Vagina (tissue), 2 donors: ENCODE measurements around the gene SLC7A9.
"Not testable (repeated sequence)": the region's sequence is repeated elsewhere in the genome, so short reads cannot be mapped to it uniquely, and the experiment has no call there.

ENCODE experiments used
- POLR2A ChIP-seq, 2 donors: fragments of 450-650 bp; IDR thresholded peaks; one replicate each; pipeline ENCODE4 v1.6.1; 2017; ENCODE audit warnings: antibody characterized with exemption in 2 of 2, mild to moderate bottlenecking in 2 of 2, moderate library complexity in 2 of 2
- POLR2AphosphoS5 ChIP-seq, 2 donors: sonication (generic); formaldehyde crosslinking; IDR thresholded peaks; one replicate each; pipeline ENCODE4 v1.9.0; 2017; ENCODE audit warnings: antibody characterized with exemption in 2 of 2, mild to moderate bottlenecking in 2 of 2, low read depth in 1 of 2; ENCODE audit not compliant: insufficient read depth in 1 of 2
- TF ChIP-seq, protein P1 (sequence below), 3 experiments: fragments of 450-650 bp in 2 of 3; fragments of 200-600 bp in 1 of 3; sonication (generic) in 1 of 3; IDR thresholded peaks; one replicate each; pipeline ENCODE4 v1.5.1; 2017 to 2019; ENCODE audit warnings: antibody characterized with exemption in 3 of 3, mild to moderate bottlenecking in 2 of 3, moderate library complexity in 2 of 3

DNA sequence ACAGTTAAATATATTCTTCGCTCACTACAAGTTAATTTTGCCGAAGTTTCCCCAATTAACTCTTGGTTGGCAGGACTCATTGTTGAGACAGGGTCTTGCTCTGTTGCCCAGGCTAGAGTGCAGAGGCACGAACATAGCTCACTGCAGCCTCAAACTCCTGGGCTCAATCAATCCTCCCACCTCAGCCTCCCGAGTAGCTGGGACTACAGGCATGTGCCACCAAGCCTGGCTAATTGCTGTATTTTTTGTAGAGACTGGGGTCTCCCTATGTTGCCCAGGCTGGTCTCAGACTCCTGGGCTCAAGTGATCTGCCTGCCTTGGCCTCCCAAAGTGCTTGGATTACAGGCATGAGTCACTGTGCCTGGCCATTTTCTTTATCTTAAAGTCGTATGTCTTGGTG is 15.7 kb upstream of the SLC7A9 start:
- TF ChIP-seq, protein P1, sequence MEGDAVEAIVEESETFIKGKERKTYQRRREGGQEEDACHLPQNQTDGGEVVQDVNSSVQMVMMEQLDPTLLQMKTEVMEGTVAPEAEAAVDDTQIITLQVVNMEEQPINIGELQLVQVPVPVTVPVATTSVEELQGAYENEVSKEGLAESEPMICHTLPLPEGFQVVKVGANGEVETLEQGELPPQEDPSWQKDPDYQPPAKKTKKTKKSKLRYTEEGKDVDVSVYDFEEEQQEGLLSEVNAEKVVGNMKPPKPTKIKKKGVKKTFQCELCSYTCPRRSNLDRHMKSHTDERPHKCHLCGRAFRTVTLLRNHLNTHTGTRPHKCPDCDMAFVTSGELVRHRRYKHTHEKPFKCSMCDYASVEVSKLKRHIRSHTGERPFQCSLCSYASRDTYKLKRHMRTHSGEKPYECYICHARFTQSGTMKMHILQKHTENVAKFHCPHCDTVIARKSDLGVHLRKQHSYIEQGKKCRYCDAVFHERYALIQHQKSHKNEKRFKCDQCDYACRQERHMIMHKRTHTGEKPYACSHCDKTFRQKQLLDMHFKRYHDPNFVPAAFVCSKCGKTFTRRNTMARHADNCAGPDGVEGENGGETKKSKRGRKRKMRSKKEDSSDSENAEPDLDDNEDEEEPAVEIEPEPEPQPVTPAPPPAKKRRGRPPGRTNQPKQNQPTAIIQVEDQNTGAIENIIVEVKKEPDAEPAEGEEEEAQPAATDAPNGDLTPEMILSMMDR (IDR thresholded peaks at IDR 0.05) = not testable (repeated sequence)
- not testable (repeated sequence) for TF ChIP-seq POLR2AphosphoS5 (IDR thresholded peaks at IDR 0.05; ENCODE audit: insufficient read depth in 1 of 2, low read depth in 1 of 2); POLR2A (IDR thresholded peaks at IDR 0.05)
